ENCODE data around the gene UBIAD1. TPM values are rescaled to one million over a fixed set of nuclear protein-coding genes. Genes with fewer than 3 reads are reported as not detected.

Gene UBIAD1
- total and polyA plus RNA-seq, 9 of the 15 experiments (the other 6 are each of a cell fraction or from before 2014, with no cell fraction given), result 6.2 to 34.3 (median 22.3) TPM

- TF ChIP-seq DEAF1 (CRISPR knock-in tag; IDR thresholded peaks at IDR 0.05) (no peak), TBP (optimal IDR thresholded peaks at IDR 0.05; ENCODE audit: low read depth, low read length) (peak; percentile 81), SMARCC2 (IDR thresholded peaks at IDR 0.05; ENCODE audit: low read depth) (no peak), TGIF2 (CRISPR knock-in tag; IDR thresholded peaks at IDR 0.05) (0 out of 2 replicates have a peak, but pooled peaks have one; percentile 22), ETV5 (CRISPR knock-in tag; IDR thresholded peaks at IDR 0.05; ENCODE audit: low read depth) (peak; percentile 84; the same call in 1 of the 2 replicates), HMGN3 (IDR thresholded peaks at IDR 0.05; ENCODE audit: borderline replicate concordance, extremely low read depth, insufficient read length, low read depth, low read length) (peak; percentile 86), ZNF133 (CRISPR knock-in tag; IDR thresholded peaks at IDR 0.05) (no peak), HDAC3 (IDR thresholded peaks at IDR 0.05; ENCODE audit: borderline replicate concordance, partially characterized antibody) (no peak), HDAC2 (IDR thresholded peaks at IDR 0.05) (peak; percentile 91), ZNF655 (CRISPR knock-in tag; IDR thresholded peaks at IDR 0.05) (no peak), CXXC5 (CRISPR knock-in tag; IDR thresholded peaks at IDR 0.05) (peak; percentile 87), STAT6 (CRISPR knock-in tag; IDR thresholded peaks at IDR 0.05) (0 out of 2 replicates have a peak, but pooled peaks have one; percentile 67), GMEB1 (CRISPR knock-in tag; IDR thresholded peaks at IDR 0.05) (peak; percentile 12; the same call in 1 of the 2 replicates), GATAD2A (IDR thresholded peaks at IDR 0.05) (no peak), KLF10 (CRISPR knock-in tag; IDR thresholded peaks at IDR 0.05) (peak; percentile 30; the same call in 1 of the 2 replicates), TCF3 (CRISPR knock-in tag; IDR thresholded peaks at IDR 0.05) (0 out of 2 replicates have a peak, but pooled peaks have one; percentile 18), SPI1 (IDR thresholded peaks at IDR 0.05; ENCODE audit: borderline replicate concordance, low read depth, low read length) (peak; percentile 15; the same call in 1 of the 2 replicates), XRCC3 (IDR thresholded peaks at IDR 0.05) (no peak), SP1 (CRISPR knock-in tag; IDR thresholded peaks at IDR 0.05) (peak; percentile 88; the same call in 1 of the 2 replicates), PHB (CRISPR knock-in tag; IDR thresholded peaks at IDR 0.05) (peak; percentile 81), ZNF511 (CRISPR knock-in tag; IDR thresholded peaks at IDR 0.05) (peak; percentile 72; the same call in 1 of the 2 replicates)
These were observed at the start of gene UBIAD1 (continued) for GRCh38 chr1:11272832-11273594.
